Left kidney (tissue), 2 donors: Measurements from ENCODE around the gene FZR1. TPM values are rescaled to one million over a fixed set of nuclear protein-coding genes. Genes with fewer than 3 reads are reported as not detected.
"Not testable (repeated sequence)": the region's sequence is repeated elsewhere in the genome, so short reads cannot be mapped to it uniquely, and the experiment has no call there.

Source experiments
- DNase-seq: peaks from one replicate; pipeline ENCODE4 v3.0.0-alpha.2; 2013
- polyA plus RNA-seq: library from polyadenylated mRNA; unstranded; fragments of 120-200 nt; gene quantifications from one replicate; pipeline ENCODE4 v1.2.1, GENCODE V29; 2013; ENCODE audit not compliant: insufficient read length

FZR1 gene
- polyA plus RNA-seq, 1 donor, result 46.7 TPM

DNA sequence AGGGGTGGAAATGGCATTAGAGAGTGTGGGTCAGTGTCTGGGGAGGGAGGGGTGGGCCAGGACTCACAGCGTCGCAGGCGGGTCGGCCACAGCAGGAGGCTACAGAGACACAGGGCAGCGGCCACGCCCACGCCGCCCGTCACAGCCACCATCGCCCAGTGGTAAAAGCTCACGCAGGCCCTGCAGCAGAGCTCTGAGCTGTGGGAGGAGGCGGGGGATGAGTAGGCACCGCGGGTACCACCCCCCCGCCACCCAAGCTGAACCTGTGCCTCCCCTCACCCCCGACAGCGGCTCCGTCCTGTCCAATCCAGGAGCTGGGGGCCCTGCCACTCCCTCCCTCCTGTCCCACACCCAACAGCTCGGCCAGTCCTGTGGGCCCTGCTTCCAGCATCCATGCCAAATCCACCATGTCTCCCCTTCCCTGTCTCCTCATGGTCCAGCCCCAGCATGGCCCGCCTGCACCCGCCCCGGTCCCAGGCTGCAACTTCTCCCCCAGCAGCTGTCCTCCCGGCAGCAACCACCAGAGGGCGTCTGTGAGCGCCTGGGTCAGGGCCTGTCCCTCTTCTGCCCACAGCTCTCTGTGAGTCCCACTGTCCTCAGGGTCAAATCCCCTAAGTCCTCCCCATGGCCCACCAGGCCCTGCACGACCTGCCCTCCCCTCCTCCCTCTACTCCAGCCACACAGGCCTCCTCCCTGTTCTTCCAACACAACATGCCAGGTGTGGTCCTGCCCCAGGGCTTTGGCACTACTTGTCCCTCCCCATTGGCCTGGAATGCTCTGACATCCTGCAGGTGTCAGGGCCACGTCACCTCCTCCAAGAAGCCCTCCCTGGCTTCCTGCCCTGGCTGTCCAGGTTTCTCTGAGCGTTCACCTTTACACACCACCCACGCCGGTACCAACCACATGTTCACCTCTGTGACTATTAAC, 38.9 kb downstream of the FZR1 start:
- no peak for DNase-seq

DNA sequence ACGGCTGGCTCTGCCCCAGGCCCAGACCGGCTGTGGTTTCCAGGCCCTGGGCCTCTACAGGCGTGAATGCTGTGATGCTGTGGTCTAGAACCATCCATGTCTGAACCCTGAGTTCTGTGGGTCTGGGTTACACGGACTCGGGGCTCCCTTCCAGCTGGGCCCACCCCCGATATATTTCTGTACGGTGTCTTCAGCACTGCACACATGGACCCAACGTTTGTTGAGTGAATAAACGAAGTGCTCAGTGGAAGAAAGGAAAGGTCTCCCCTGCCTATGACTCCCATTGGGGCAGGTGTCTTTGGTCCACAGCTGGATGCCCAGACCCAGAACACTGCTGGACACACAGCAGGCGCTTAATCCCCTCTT, 39.5 kb downstream of the FZR1 start:
- DNase-seq, result no peak

DNA sequence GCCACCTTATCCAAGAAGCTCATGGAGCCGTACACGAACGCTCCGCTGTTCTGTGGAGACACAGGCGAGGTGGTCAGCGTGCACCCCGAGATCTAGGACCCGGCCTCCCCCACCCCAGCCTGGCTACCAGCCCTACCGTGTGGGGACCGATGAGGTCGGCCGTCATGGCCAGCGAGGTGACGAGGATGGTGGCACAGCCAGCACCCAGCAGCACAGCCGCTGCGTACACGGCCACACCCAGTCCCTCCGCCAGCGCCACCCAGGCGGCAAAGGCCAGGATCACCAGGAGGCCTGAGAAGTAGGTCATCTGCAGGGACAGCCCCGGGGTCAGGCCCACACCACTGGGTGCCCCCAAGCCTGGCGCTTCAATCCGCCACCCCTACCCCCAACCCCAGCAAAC, 40.0 kb downstream of the FZR1 start:
- DNase-seq, result no peak

DNA sequence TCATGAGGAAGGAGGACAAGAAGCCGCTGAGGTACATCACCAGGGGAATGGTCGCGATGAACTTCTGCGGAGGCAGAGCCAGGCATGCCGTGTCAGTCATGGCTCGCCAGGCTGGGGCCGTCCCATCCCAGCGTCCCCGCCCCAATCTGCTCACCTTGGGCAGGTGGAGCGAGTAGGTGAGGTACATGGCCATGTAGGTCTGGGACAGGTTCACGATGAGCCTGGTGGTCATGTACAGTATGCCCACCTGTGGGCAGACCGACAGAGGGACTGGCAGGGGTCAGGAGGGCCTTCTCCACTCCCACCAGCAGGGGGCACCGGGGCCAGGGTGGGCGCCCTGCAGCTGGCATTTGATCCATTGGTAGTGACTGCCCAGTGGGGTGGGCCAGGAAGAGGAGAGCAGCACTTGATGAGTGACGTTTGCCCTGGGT, 41.2 kb downstream of the FZR1 start:
- no peak for DNase-seq

DNA sequence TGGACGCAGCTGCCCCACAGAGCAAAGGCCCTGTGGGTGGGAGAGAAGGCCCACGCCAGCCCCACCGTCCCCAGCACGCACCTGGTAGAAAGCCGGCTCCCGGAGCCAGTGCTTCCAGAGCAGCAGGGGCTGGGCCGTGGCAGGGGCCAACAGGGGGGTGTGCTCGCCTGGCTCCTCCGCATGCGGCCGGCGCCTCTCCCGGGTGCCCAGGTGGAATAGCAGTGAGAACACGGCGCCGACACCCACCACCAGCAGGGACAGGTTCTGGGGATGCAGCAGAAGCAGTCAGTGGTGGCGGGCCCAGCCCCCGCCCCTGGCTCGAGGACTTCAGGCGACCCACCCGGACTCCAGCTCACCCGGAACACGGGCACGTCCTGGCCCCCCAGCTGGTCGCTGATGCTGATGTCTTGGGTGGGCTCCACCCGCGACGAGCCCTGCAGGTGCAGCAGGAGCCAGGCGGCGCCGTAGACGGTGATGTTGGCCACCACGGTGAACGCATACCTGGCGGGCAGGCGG, 41.7 kb downstream of the FZR1 start:
- no peak for DNase-seq

DNA sequence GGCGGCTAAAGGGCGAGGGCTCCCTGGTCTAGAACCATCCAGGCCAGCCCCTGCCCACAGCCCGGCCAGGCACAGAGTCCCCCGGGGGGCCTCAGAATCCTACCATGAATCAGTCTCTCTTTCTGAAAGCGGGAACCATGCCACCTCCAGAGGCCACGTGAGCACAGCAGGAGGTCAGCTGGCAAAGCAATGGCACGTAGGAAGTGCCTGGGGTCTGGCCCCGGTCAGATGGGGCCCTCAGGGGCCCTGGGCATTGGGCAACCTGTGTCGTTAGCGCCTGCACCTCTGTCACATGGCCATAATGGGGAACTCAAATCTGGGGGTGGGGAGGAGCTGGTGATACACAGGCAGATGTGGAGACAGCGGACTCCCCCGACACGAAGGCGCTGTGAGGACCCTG, 42.5 kb downstream of the FZR1 start:
- DNase-seq, result no peak

DNA sequence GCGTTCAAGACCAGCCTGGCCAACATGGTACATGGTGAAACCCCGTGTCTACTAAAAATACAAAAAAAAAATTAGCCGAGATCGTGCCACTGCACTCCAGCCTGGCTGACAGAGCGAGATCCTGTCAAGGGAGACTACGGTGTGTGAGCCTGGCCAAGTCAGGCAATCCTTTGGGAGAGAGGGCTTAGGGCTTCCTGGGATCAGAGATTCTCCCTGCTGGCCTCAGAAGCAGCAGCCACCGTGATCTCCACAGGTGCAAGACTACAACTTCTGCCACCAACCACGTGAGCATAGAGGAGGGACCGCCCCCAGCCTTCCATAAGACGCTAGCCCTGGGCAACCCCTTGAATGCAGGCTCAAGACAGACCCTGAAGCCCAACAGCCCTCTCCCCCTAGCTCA, 43.7 kb downstream of the FZR1 start:
- DNase-seq, result no peak

DNA sequence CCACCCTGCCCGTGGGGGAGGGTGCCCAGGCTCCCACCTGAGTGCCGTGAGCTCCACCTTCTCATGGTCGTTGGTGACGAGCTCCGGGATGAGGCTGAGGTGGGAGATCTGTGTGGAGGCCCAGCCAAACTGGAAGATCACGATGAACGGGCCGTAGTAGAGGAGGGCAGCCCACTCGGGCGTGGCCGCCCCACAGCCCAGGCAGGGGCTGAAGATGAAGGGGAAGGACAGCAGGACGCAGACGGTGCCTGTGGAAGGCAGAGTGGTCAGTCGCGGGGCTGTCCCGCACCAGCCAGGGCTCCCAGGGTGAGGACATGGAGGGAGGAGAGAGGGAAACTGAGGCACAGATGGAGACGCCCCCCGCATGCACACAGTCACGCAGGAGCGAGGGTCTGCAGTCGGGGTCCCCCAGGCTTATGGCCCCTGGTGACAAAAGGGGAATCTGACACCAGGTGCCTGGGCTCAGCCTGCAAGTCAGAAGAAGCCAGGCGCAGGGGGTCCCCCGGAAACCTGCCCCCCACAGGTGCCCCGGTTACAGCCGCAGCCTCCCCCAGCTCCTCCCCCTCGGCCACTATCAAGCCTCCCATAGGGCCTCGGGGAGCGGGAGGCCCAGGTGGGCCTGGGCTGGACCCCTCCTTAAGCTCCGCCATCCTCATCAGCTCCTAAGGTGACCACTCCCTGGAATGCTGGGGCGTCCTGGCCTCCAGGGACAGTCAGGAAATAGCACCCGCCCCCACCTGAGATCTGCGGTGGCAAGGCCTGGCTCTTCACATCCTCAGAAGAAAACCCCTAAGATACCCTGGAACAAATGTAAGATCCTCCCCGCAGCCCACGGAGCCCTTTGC, 45.1 kb downstream of the FZR1 start:
- DNase-seq, result no peak

DNA sequence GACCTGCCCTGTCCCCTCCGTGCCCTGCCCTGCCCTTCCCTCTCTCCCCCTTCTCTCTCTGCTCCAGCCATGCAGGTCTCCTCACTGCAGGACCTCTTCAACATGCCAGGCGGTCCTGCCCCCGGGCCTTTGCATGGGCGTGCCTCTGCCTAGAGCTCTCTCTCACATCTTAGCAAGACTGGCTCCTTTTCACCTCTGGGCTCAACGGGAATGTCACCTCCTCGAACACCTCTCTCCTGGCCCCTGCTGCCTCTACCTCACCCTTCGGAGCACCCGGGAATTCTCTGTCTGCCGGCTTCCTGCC, 45.6 kb downstream of the FZR1 start:
- DNase-seq, result no peak

DNA sequence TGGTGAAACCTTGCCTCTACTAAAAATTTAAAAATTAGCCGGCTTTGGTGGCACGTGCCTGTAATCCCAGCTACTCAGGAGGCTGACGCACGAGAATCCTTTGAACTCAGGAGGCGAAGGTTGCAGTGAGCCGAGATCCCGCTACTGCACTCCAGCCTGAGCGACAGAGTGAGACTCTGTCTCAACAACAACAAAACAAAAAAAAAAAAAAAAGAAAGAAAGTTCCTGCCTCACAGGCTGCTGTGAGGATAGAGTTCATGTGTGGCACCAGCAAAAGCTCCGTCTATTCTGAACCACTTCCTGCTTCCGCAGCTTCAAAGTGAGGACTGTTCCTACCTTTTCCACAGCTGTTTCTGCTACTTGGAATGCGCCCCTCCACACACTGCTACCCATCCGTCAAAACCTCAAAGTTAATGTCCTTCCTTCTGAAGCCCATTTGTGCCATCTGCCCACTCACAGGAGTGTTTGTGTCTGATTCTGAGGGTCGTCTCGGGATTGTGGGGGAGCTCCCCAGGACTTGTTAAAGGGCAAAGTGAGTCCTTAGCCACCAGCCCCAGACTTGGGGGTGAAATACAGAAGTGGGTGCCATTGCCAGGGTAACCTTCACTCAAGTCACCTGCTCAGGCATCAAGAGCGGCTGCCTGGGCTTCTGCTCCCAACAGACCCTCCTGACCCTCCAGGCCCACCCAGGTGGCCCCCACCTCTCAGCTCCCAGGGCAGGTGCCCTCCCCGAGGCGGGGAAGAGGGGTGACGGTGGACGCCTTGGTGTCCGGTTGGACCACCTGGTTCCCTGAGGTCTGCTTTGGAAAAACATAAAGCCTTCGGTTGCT, 48.4 kb downstream of the FZR1 start:
- DNase-seq, result no peak

DNA sequence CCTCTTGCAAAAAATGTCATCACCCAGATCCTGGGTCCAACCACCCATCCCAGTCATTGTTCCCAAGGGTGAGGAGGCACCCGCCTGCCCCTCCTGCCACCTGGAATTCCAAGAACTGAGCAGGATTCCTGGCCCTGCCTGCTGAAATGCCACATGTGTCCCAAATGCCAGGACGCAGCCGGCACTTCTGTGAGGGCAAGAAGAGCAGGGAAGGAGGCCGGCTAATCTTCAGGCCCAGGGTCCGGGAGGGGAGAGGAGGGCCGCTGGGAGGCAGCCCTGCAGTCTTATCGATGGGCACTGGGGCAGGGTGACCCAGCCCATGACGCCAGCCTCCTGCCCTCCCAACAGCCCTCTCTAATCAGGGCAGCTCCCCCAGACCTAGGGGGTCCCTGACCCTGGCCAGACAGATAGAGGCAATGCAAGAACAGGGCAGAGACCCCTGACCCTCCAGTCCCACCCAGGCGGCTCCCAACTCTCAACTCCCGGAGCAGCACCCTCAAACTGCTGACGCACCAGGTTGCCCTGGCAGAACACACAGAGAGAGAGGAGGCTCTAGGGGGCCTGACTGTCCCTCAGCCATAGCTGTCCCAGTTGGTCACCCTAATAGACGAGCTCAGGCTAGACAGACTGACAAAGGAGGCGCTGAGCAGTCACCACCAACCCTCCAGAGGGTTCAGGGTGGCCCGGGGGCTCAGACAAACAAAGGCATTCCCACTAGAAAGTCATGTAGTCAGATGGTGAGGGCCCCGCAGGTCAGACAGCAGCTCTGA, 49.7 kb downstream of the FZR1 start:
- no peak for DNase-seq

DNA sequence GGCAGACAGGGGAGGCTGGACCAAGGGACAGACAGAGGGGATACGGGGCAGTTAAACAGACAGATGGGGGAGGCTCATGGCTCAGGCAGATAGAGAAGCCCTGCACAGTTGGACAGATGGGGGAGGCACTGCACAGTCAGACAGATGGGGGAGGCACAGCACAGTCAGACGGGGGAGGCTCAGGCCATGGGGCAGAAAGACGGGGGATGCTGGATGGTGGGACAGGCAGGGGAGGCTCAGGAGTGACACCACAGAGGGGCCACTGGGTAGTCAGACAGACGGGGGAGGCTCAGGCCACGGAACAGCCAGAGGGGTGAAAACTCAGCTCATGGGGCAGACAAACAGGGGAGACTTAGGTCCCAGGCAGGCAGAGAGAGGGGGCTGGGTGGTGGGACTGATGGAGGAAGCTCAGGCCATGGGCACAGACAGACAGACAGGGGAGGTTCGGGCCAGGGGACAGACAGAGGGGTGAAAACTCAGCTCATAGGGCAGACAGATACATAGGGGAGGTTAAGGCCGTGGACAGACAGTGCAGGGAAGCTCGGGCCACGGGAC, 50.4 kb downstream of the FZR1 start:
- no peak for DNase-seq

DNA sequence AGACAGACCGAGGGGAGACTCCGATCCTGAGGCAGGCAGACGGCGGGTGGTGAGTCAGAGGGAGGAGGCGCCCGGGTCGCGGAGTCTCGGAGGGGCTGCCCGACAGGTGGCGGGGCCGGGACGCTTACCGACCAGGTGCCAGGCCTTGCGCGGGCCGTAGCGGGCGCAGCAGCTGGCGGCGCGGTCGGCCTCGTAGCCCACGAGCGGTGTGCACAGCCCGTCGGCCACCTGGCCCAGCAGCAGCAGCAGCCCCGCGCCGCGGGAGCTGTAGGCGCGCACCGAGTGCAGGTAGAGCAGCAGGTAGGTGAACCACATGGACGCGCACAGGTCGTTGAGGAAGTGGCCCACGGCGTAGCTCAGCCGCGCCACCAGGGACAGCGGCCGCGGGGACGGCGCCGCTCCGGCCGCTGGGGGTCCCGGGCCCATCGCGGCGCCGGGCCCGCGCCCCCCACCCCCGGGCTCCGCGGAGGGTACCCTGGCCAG, 50.9 kb downstream of the FZR1 start:
- no peak for DNase-seq

DNA sequence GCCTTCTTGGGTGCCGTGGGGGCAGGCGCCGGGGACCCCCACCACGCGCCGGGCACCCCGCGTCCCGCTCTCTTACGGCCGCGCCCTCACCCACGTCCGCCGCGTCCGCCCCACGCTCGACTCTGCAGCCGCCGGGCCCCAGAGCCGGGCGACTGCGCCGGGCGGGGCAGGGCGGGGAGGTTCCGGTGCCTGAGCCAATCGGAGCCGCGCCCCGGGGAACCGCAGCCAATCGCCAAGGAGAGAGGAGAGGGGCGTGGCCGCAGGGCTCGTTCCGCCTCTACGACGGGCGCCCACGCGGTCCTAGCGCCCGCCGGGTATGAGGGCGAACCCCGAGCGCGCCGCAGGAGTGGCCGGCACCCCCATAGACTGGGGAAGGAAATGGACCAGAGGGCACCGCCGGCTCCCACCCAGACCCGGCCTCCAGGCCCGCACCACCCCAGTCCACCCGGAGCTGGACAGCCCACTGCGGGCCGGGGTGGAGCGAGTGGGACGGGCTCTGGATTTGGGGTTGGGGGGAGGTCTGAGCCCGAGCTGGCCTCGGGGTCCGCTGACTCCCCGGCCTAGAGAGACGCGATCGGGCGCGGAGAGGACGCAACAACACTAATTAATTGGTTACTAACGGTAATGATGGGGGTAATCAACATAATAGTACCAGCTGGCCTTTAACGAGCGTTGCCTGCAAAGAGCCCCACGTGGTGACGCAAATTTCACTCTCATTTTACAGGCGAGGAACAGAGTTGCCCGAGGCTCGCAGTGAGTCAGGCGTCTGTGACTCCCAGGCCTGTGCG, 51.5 kb downstream of the FZR1 start, which contains the start of gene MFSD12:
TSS of gene MFSD12 (minus strand) at position 126 of the 788 bp plus-strand sequence. CDS start 183 bp downstream, outside the sequence.
- peak; percentile 91 for DNase-seq

DNA sequence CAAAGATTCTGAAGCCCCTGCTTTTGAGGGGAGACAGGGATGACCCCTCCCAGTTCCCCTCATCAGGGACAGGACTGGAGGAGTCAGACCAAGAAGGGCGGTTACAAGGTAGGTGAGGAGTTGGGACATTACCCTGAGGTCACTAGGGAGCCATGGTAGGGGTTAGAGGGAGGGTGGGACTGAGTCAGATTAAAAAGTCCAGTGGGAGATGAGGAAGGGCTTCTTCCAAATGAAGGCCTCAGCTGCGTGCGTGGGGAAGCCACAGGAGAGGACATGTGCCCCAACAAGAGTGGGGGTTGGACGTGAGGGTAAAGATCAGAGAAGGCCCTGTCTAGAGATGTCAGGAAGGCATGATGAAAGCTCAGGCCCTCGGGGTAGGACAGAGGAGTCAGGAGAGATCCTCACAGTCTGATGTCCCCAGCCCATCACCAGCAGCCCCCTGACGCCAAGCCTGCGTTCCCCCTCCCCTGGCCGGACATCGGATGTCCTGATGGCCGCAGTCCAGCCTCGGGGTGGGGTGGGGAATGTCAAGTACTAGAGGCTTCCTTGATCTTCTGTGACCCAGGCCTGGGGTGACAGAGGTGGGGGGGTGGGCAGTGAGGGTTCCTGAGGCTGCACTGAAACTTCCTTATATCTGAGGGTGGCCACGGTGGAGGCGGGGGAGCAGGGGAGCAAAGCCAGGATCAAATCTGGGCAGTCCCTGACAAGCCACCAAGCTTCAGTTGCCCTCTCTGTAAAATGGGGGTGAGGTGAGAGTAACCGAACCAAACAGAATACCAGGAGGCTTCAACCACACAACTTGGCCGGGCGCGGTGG, 57.8 kb downstream of the FZR1 start:
- no peak for DNase-seq

DNA sequence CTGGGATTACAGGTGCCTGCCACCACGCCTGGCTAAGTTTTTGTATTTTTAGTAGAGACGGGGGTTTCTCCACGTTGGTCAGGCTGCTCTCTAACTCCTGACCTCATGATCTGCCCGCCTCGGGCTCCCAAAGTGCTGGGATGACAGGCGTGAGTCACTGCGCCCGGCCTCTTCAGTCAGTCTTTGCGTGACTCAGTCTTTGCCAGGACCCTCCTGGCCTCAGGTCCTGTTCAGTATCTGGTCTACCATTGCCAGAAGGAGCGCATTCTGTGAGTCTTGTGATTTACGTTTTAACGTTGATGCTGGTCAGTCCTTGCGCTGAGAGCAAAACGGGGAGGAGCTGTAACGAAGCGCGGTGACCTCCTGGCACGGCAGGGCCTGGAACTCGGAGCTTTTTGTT, 59.0 kb downstream of the FZR1 start:
- DNase-seq, result no peak

DNA sequence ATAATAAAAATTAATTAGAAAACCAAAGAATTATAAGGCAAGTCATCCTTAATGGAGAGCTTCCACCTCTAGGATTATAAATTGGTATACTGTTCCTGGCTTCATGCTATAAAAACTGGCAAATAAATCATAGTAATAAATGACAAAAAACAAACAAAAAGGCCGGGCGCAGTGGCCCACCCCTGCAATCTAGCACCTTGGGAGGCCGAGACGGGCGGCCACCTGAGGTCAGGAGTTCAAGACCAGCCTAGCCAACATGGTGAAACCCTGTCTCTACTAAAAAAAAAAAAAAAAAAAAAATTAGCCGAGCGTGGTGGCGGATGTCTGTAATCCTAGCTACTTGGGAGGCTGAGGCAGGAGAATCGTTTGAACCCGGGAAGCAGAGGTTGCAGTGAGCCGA, 63.9 kb downstream of the FZR1 start:
- not testable (repeated sequence) for DNase-seq

DNA sequence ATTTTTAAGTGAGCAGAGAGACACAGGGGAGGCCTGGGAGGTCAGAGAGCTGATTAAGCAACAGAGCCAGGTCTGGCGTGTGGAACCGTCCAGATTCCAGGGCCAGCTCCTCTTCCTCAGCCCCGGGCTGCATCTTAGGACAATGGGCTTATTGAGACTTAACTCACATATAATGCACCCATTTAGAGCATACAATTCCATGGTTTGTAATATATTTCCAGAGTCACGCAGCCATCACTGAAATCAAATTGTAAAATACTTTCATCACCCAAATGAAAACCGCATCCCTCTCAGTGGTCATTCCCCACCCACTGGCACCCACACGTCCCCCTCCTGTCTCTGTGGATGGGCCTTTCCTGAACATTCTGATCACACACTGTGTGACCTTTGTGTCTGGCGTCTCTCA, 64.5 kb downstream of the FZR1 start:
- no peak for DNase-seq
